ENCODE data around the gene BCL3. TPM values are rescaled to one million over a fixed set of nuclear protein-coding genes. Genes with fewer than 3 reads are reported as not detected.
A peak's percentile ranks its signal among the peaks of the same experiment; 100 is the strongest.

Gene BCL3
- total and polyA plus RNA-seq, 10 of the 15 experiments (the other 5 are each of a cell fraction or from before 2014, with no cell fraction given) = 0.55 to 22.7 (median 3.6) TPM

DNA sequence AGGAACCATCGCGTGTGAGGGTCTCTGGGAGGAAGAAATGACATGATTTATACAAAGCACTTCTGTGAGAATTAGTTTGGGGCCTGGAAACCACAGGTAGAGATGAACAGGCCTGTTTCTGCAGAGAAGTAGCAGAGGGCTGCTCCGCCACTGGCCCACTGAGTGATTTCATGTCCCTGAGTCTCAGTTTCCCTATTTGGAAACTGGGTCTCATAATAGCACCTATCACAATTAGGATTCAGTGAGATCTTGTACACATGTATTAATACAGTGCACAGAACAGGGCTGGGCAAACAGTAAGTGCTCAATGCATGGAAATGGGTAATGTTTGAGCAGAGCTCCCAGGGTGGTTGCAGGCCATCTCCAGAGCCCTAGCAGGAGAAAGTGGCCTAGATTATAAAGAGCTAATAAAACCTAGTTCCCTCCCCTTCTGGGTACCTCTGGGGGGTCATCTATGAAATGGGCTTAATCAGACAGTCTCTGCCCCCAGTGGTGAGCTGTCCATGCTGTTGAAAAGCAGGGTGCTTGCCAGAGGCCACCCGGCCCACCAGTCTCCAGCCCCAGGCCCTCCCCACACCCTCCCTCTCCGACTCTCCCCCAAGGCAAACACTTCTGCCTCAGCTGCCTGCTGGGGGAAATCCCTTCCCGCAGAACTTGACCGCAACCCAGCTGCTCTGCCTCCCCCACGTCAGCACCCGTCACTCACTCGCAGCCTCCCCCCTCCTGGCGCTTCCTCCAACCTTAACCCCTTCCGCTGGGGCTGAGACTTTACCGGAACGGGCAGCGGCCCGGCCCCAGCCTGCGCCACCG, 4.5 kb downstream of the BCL3 start (continued):
- TF ChIP-seq, protein P1, sequence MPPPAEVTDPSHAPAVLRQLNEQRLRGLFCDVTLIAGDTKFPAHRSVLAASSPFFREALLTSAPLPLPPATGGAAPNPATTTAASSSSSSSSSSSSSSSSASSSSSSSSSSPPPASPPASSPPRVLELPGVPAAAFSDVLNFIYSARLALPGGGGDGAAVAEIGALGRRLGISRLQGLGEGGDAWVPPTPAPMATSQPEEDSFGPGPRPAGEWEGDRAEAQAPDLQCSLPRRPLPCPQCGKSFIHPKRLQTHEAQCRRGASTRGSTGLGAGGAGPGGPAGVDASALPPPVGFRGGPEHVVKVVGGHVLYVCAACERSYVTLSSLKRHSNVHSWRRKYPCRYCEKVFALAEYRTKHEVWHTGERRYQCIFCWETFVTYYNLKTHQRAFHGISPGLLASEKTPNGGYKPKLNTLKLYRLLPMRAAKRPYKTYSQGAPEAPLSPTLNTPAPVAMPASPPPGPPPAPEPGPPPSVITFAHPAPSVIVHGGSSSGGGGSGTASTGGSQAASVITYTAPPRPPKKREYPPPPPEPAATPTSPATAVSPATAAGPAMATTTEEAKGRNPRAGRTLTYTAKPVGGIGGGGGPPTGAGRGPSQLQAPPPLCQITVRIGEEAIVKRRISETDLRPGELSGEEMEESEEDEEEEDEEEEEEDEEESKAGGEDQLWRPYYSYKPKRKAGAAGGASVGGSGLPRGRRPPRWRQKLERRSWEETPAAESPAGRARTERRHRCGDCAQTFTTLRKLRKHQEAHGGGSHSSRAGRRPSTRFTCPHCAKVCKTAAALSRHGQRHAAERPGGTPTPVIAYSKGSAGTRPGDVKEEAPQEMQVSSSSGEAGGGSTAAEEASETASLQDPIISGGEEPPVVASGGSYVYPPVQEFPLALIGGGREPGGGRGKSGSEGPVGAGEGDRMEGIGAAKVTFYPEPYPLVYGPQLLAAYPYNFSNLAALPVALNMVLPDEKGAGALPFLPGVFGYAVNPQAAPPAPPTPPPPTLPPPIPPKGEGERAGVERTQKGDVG (CRISPR knock-in tag; IDR thresholded peaks at IDR 0.05) = no peak
- TF ChIP-seq NBN (IDR thresholded peaks at IDR 0.05) (peak; percentile 100), POLR2AphosphoS5 (IDR thresholded peaks at IDR 0.05; ENCODE audit: low read length) (peak; percentile 30), BCL11A (IDR thresholded peaks at IDR 0.05; ENCODE audit: low read depth, low read length) (peak; percentile 94), BACH1 (IDR thresholded peaks at IDR 0.05; ENCODE audit: borderline replicate concordance) (peak; percentile 91; the same call in 1 of the 2 replicates), NFIC (IDR thresholded peaks at IDR 0.05; ENCODE audit: low read depth, low read length) (peak; percentile 49; the same call in 1 of the 2 replicates), SREBF1 (IDR thresholded peaks at IDR 0.05; ENCODE audit: low read length) (0 out of 2 replicates have a peak, but pooled peaks have one; percentile 4), FOXM1 (IDR thresholded peaks at IDR 0.05; ENCODE audit: low read depth, low read length) (peak; percentile 69; the same call in 1 of the 2 replicates), STAT1 (conservative IDR thresholded peaks at IDR 0.05) (no peak; the same call in 1 of the 2 replicates), MTA2 (IDR thresholded peaks at IDR 0.05; ENCODE audit: low read depth) (peak; percentile 91), TARDBP (IDR thresholded peaks at IDR 0.05; ENCODE audit: borderline replicate concordance) (no peak), NKRF (conservative IDR thresholded peaks at IDR 0.05) (no peak; the same call in 1 of the 2 replicates), ZBTB33 (IDR thresholded peaks at IDR 0.05) (no peak)
- TF ChIP-seq, protein P2, sequence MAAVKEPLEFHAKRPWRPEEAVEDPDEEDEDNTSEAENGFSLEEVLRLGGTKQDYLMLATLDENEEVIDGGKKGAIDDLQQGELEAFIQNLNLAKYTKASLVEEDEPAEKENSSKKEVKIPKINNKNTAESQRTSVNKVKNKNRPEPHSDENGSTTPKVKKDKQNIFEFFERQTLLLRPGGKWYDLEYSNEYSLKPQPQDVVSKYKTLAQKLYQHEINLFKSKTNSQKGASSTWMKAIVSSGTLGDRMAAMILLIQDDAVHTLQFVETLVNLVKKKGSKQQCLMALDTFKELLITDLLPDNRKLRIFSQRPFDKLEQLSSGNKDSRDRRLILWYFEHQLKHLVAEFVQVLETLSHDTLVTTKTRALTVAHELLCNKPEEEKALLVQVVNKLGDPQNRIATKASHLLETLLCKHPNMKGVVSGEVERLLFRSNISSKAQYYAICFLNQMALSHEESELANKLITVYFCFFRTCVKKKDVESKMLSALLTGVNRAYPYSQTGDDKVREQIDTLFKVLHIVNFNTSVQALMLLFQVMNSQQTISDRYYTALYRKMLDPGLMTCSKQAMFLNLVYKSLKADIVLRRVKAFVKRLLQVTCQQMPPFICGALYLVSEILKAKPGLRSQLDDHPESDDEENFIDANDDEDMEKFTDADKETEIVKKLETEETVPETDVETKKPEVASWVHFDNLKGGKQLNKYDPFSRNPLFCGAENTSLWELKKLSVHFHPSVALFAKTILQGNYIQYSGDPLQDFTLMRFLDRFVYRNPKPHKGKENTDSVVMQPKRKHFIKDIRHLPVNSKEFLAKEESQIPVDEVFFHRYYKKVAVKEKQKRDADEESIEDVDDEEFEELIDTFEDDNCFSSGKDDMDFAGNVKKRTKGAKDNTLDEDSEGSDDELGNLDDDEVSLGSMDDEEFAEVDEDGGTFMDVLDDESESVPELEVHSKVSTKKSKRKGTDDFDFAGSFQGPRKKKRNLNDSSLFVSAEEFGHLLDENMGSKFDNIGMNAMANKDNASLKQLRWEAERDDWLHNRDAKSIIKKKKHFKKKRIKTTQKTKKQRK (IDR thresholded peaks at IDR 0.05; ENCODE audit: low read depth, low read length) = no peak
- TF ChIP-seq, protein P3, sequence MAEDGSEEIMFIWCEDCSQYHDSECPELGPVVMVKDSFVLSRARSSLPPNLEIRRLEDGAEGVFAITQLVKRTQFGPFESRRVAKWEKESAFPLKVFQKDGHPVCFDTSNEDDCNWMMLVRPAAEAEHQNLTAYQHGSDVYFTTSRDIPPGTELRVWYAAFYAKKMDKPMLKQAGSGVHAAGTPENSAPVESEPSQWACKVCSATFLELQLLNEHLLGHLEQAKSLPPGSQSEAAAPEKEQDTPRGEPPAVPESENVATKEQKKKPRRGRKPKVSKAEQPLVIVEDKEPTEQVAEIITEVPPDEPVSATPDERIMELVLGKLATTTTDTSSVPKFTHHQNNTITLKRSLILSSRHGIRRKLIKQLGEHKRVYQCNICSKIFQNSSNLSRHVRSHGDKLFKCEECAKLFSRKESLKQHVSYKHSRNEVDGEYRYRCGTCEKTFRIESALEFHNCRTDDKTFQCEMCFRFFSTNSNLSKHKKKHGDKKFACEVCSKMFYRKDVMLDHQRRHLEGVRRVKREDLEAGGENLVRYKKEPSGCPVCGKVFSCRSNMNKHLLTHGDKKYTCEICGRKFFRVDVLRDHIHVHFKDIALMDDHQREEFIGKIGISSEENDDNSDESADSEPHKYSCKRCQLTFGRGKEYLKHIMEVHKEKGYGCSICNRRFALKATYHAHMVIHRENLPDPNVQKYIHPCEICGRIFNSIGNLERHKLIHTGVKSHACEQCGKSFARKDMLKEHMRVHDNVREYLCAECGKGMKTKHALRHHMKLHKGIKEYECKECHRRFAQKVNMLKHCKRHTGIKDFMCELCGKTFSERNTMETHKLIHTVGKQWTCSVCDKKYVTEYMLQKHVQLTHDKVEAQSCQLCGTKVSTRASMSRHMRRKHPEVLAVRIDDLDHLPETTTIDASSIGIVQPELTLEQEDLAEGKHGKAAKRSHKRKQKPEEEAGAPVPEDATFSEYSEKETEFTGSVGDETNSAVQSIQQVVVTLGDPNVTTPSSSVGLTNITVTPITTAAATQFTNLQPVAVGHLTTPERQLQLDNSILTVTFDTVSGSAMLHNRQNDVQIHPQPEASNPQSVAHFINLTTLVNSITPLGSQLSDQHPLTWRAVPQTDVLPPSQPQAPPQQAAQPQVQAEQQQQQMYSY (CRISPR knock-in tag; IDR thresholded peaks at IDR 0.05) = no peak
